Stomach smooth muscle (tissue), 2 donors: ENCODE results near the gene CDH12.

ENCODE experiments used
- H3K27ac ChIP-seq: one replicate; pipeline ENCODE4 v1.7.0; 2013; ENCODE audit warnings: mild to moderate bottlenecking, low read length, inconsistent platforms
- H3K27me3 ChIP-seq, 2 donors: one replicate each; pipeline ENCODE4 v1.7.0; 2013; ENCODE audit warnings: low read length in 2 of 2; ENCODE audit not compliant: insufficient read depth in 2 of 2, control insufficient read depth in 1 of 2
- H3K36me3 ChIP-seq, 2 donors: one replicate each; pipeline ENCODE4 v1.7.0; 2013; ENCODE audit warnings: low read length in 2 of 2; ENCODE audit not compliant: control insufficient read depth in 2 of 2, insufficient read depth in 2 of 2
- H3K4me1 ChIP-seq: one replicate; pipeline ENCODE4 v1.7.0; 2013; ENCODE audit warnings: low read length; ENCODE audit not compliant: control insufficient read depth, insufficient read depth
- H3K4me3 ChIP-seq, 2 donors: one replicate each; pipeline ENCODE4 v1.7.0; 2013; ENCODE audit warnings: low read length in 2 of 2
- H3K9ac ChIP-seq, 2 donors: one replicate each; pipeline ENCODE4 v1.7.0; 2013; ENCODE audit warnings: low read length in 2 of 2, mild to moderate bottlenecking in 1 of 2
- H3K9me3 ChIP-seq, 2 donors: one replicate each; pipeline ENCODE4 v1.7.0; 2013; ENCODE audit warnings: low read length in 2 of 2; ENCODE audit not compliant: control insufficient read depth in 2 of 2
- donor health status: healthy.
- donor health status: Pancreatic carcinoma.

The CDH12 gene

GRCh38 chr5:21862986-21863385 lies 990.2 kb downstream of the CDH12 start:
- Histone ChIP-seq H3K4me3 (no peak overlapping the region), H3K9me3 (no peaks in the 10 kb centered on the region), H3K4me1 (no peaks in the 10 kb centered on the region), H3K36me3 (no peaks in the 10 kb centered on the region), H3K27ac (no peak overlapping the region), H3K27me3 (no peaks in the 10 kb centered on the region), H3K9ac (no peak overlapping the region)

DNA sequence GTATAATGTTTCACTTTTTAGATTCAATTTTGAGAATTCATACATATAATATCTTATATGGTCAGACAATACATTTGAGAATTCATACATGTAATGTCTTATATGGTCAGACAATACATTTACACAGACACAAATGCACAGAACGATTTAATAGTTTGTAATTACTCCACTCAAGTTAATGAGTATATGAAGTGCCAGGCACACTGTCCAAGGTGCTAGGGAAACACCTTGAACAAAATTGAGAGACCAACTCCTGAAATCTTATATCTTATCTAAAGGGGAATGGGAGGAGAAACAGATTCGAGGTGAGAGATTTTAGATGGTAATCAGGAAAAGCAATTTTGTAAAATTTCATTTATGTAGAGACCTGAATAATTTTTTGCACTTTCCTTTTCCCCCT lies 994.7 kb downstream of the CDH12 start:
- H3K9ac ChIP-seq: no peak overlapping the region
- no peaks in the 10 kb centered on the region for H3K27me3 ChIP-seq
- H3K9me3 ChIP-seq: no peaks in the 10 kb centered on the region
- no peaks in the 10 kb centered on the region for H3K4me1 ChIP-seq
- no peak overlapping the region for H3K27ac ChIP-seq
- no peak overlapping the region for H3K4me3 ChIP-seq
- no peaks in the 10 kb centered on the region for H3K36me3 ChIP-seq

GRCh38 chr5:21856987-21857386 lies 996.2 kb downstream of the CDH12 start:
- Histone ChIP-seq H3K9ac (no peak overlapping the region), H3K36me3 (no peaks in the 10 kb centered on the region), H3K4me3 (no peak overlapping the region), H3K9me3 (no peaks in the 10 kb centered on the region), H3K4me1 (no peaks in the 10 kb centered on the region), H3K27me3 (no peaks in the 10 kb centered on the region), H3K27ac (no peak overlapping the region)

GRCh38 chr5:21847300-21847699 lies 1005.8 kb downstream of the CDH12 start:
- H3K4me3 ChIP-seq: no peak overlapping the region
- H3K27ac ChIP-seq: no peak overlapping the region
- no peaks in the 10 kb centered on the region for H3K9me3 ChIP-seq
- no peaks in the 10 kb centered on the region for H3K27me3 ChIP-seq
- no peaks in the 10 kb centered on the region for H3K4me1 ChIP-seq
- H3K9ac ChIP-seq: no peak overlapping the region
- no peaks in the 10 kb centered on the region for H3K36me3 ChIP-seq

- Histone ChIP-seq H3K36me3 (no peaks in the 10 kb centered on the region), H3K27ac (no peak overlapping the region), H3K4me1 (no peaks in the 10 kb centered on the region), H3K27me3 (no peaks in the 10 kb centered on the region), H3K9ac (no peak overlapping the region), H3K4me3 (no peak overlapping the region), H3K9me3 (no peaks in the 10 kb centered on the region)
Observed at GRCh38 chr5:21844960-21845359, 1008.2 kb downstream of the CDH12 start.

- Histone ChIP-seq H3K9me3 (no peaks in the 10 kb centered on the region), H3K27ac (no peak overlapping the region), H3K27me3 (no peaks in the 10 kb centered on the region), H3K9ac (no peak overlapping the region), H3K36me3 (no peaks in the 10 kb centered on the region), H3K4me1 (no peaks in the 10 kb centered on the region), H3K4me3 (no peak overlapping the region)
Observed at GRCh38 chr5:21834863-21835262, 1018.3 kb downstream of the CDH12 start.

GRCh38 chr5:21831145-21831787 lies 1021.9 kb downstream of the CDH12 start:
- Histone ChIP-seq H3K4me3 (no peak overlapping the region), H3K9ac (no peak overlapping the region), H3K4me1 (no peaks in the 10 kb centered on the region), H3K36me3 (no peaks in the 10 kb centered on the region), H3K9me3 (no peaks in the 10 kb centered on the region), H3K27ac (no peak overlapping the region), H3K27me3 (no peaks in the 10 kb centered on the region)

DNA sequence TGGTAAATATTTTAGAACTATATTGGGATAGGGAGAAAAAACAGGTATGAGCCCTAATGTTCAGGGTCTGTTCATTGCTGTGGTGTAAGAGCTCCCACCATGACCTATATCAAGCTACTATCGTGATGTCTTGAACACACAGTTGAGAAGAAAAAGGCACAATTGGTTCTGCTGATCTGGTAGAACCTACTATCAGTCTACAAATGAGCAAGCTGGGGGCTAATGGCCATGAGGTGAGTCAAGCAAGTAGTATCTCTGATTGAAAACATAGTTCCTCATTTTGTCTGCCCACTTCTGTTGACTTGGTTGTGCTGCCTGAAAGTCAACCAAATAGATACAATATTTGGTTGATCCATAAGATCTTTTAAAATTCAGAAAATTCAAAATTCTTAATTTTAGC lies 1026.3 kb downstream of the CDH12 start:
- H3K9ac ChIP-seq: no peak overlapping the region
- H3K9me3 ChIP-seq: no peaks in the 10 kb centered on the region
- H3K4me3 ChIP-seq: no peak overlapping the region
- H3K27ac ChIP-seq: no peak overlapping the region
- no peaks in the 10 kb centered on the region for H3K4me1 ChIP-seq
- no peaks in the 10 kb centered on the region for H3K27me3 ChIP-seq
- H3K36me3 ChIP-seq: no peaks in the 10 kb centered on the region

- Histone ChIP-seq H3K9ac (no peak overlapping the region), H3K36me3 (no peaks in the 10 kb centered on the region), H3K4me1 (no peaks in the 10 kb centered on the region), H3K4me3 (no peak overlapping the region), H3K9me3 (no peaks in the 10 kb centered on the region), H3K27me3 (no peaks in the 10 kb centered on the region), H3K27ac (no peak overlapping the region)
Observed at GRCh38 chr5:21823588-21823987, 1029.6 kb downstream of the CDH12 start.

DNA sequence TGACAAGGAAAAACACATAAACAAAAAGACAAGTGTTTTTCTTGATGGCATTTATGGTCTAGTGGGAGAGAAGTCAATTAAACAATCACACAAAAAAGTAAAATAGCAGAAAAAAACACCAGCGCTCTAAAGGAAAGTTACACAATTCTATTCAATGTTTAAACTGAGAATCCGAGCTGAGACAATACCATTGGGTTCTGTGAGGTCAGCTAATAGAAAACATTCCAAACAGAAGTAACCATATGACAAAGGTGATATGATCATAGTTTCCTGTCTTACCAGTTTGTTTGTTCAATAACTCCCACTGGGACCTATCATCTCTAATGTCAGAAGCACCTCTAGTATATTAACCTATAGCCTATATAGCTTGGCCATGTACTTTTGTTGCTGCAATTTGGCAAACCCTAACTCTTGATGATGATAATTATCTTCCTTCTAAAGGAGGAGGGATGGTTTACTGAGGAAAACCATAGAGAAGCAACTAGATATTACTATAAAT lies 1030.0 kb downstream of the CDH12 start:
- Histone ChIP-seq H3K27me3 (no peaks in the 10 kb centered on the region), H3K4me1 (no peaks in the 10 kb centered on the region), H3K36me3 (no peaks in the 10 kb centered on the region), H3K9me3 (no peaks in the 10 kb centered on the region), H3K4me3 (no peak overlapping the region), H3K9ac (no peak overlapping the region), H3K27ac (no peak overlapping the region)

GRCh38 chr5:21820527-21820926 lies 1032.6 kb downstream of the CDH12 start:
- Histone ChIP-seq H3K9ac (no peak overlapping the region), H3K4me1 (no peaks in the 10 kb centered on the region), H3K27me3 (no peaks in the 10 kb centered on the region), H3K9me3 (no peaks in the 10 kb centered on the region), H3K36me3 (no peaks in the 10 kb centered on the region), H3K27ac (no peak overlapping the region), H3K4me3 (no peak overlapping the region)
